Memory B cell (primary cell): ENCODE measurements around the gene CCDC91.
"Not testable (repeated sequence)": the region's sequence is repeated elsewhere in the genome, so short reads cannot be mapped to it uniquely, and the experiment has no call there.

Experiments used
- ATAC-seq: fragments of 150-1000 bp; cut with Tn5 transposase; 2 replicates; pipeline ENCODE4 v1.10.0; 2021; ENCODE audit warnings: low read depth, mild to moderate bottlenecking, moderate library complexity
- DNase-seq, 2 donors: peaks; one replicate each; pipeline ENCODE4 v3.0.0; 2022; ENCODE audit warnings: low spot score in 2 of 2
- H3K27ac Mint-ChIP-seq: one replicate; pipeline ENCODE4 v1.8.0; 2022; ENCODE audit warnings: mild to moderate bottlenecking, moderate library complexity, mixed read lengths
- H3K27me3 Mint-ChIP-seq: one replicate; pipeline ENCODE4 v1.8.0; 2022; ENCODE audit warnings: mixed read lengths
- H3K36me3 Mint-ChIP-seq: one replicate; pipeline ENCODE4 v1.8.0; 2022; ENCODE audit warnings: mild to moderate bottlenecking, mixed read lengths
- H3K4me1 Mint-ChIP-seq: one replicate; pipeline ENCODE4 v1.8.0; 2022; ENCODE audit warnings: mixed read lengths
- H3K4me3 Mint-ChIP-seq: one replicate; pipeline ENCODE4 v1.8.0; 2022; ENCODE audit warnings: mild to moderate bottlenecking, moderate library complexity, mixed read lengths
- H3K9me3 Mint-ChIP-seq: one replicate; pipeline ENCODE4 v1.8.0; 2022; ENCODE audit warnings: mixed read lengths

Gene CCDC91

GRCh38 chr12:28463396-28463795 lies 273.1 kb downstream of the CCDC91 start:
- DNase-seq (no peak), ATAC-seq (no peak)
- peaks cover 4% of the 10 kb centered on the region for H3K9me3 Mint-ChIP-seq
- no peak overlapping the region for H3K4me3 Mint-ChIP-seq
- peaks cover 45% of the 10 kb centered on the region for H3K36me3 Mint-ChIP-seq
- peaks cover 9% of the 10 kb centered on the region for H3K4me1 Mint-ChIP-seq
- no peak overlapping the region for H3K27ac Mint-ChIP-seq
- H3K27me3 Mint-ChIP-seq, result no peaks in the 10 kb centered on the region

- peaks cover 41% of the 10 kb centered on the region for H3K36me3 Mint-ChIP-seq
- not testable (repeated sequence) for H3K4me1 Mint-ChIP-seq, H3K27me3 Mint-ChIP-seq, ATAC-seq, DNase-seq, H3K4me3 Mint-ChIP-seq, H3K27ac Mint-ChIP-seq, H3K9me3 Mint-ChIP-seq
Observed at GRCh38 chr12:28471762-28472161, 281.5 kb downstream of the CCDC91 start.

DNA sequence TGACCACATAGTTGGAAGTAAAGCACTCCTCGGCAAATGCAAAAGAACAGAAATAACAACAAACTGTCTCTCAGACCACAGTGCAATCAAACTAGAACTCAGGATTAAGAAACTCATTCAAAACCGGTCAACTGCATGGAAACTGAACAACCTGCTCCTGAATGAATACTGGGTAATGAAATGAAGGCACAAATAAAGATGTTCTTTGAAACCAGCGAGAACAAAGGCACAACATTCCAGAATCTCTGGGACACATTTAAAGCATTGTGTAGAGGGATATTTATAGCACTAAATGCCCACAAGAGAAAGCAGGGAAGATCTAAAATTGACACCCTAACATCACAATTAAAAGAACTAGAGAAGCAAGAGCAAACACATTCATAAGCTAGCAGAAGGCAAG lies 285.9 kb downstream of the CCDC91 start:
- not testable (repeated sequence) for H3K4me1 Mint-ChIP-seq, ATAC-seq, H3K9me3 Mint-ChIP-seq, H3K4me3 Mint-ChIP-seq, H3K27me3 Mint-ChIP-seq, DNase-seq, H3K27ac Mint-ChIP-seq
- H3K36me3 Mint-ChIP-seq, result peaks cover 32% of the 10 kb centered on the region

DNA sequence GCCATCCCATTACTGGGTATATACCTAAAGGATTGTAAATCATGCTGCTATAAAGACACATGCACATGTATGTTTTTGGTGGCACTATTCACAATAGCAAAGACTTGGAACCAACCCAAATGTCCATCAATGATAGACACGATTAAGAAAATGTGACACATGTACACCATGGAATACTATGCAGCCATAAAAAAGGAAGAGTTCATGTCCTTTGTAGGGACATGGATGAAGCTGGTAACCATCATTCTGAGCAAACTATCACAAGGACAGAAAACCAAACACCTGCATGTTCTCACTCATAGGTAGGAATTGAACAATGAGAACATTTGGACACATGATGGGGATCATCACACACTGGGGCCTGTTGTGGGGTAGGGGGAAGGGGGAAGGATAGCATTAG lies 288.8 kb downstream of the CCDC91 start:
- ATAC-seq, H3K4me1 Mint-ChIP-seq, H3K4me3 Mint-ChIP-seq, H3K27me3 Mint-ChIP-seq, H3K27ac Mint-ChIP-seq, H3K9me3 Mint-ChIP-seq, DNase-seq: not testable (repeated sequence)
- H3K36me3 Mint-ChIP-seq, result peaks cover 24% of the 10 kb centered on the region

GRCh38 chr12:28479683-28480082 lies 289.4 kb downstream of the CCDC91 start:
- Mint-ChIP-seq H3K27ac (no peak overlapping the region), H3K27me3 (no peaks in the 10 kb centered on the region), H3K36me3 (peaks cover 21% of the 10 kb centered on the region), H3K9me3 (peaks cover 3% of the 10 kb centered on the region), H3K4me1 (no peaks in the 10 kb centered on the region), H3K4me3 (no peak overlapping the region)
- no peak for DNase-seq
- ATAC-seq, result no peak

DNA sequence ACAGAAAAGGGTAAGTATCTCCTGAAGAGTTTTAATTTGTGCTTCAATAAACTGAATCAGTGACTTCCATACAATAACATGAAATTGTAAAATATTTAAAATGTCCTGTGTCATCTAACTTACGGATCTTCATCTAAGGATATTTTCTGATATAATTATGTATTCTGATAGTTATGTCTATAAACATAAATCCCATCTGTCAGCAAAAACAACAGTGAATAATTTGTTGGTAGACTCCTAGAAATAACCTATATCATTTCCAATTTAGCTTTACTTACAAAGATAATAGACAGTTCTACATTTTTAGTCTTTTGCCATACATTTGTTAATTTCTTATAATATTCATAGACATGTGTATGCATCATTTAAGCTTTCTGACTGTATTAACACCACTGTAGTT lies 293.9 kb downstream of the CCDC91 start:
- Mint-ChIP-seq H3K4me1 (no peaks in the 10 kb centered on the region), H3K36me3 (peaks cover 4% of the 10 kb centered on the region), H3K4me3 (no peak overlapping the region), H3K27ac (no peak overlapping the region), H3K9me3 (no peaks in the 10 kb centered on the region), H3K27me3 (no peaks in the 10 kb centered on the region)
- ATAC-seq (no peak), DNase-seq (no peak)

GRCh38 chr12:28486521-28486920 lies 296.3 kb downstream of the CCDC91 start:
- Mint-ChIP-seq H3K36me3 (peaks cover 8% of the 10 kb centered on the region), H3K9me3 (no peaks in the 10 kb centered on the region), H3K4me1 (no peaks in the 10 kb centered on the region), H3K27me3 (no peaks in the 10 kb centered on the region), H3K27ac (no peak overlapping the region), H3K4me3 (no peak overlapping the region)
- no peak for DNase-seq
- no peak for ATAC-seq

- H3K27me3 Mint-ChIP-seq, result no peaks in the 10 kb centered on the region
- no peak for ATAC-seq
- no peak overlapping the region for H3K27ac Mint-ChIP-seq
Observed at GRCh38 chr12:28489246-28489645, 299.0 kb downstream of the CCDC91 start.

GRCh38 chr12:28497889-28498411 lies 307.7 kb downstream of the CCDC91 start:
- ATAC-seq, result peak; percentile 46
- peaks cover 2% of the 10 kb centered on the region for H3K4me1 Mint-ChIP-seq
- peak overlapping the region; percentile 22 for H3K27ac Mint-ChIP-seq
- peaks cover 18% of the 10 kb centered on the region for H3K36me3 Mint-ChIP-seq
- peaks cover 1% of the 10 kb centered on the region for H3K9me3 Mint-ChIP-seq
- no peaks in the 10 kb centered on the region for H3K27me3 Mint-ChIP-seq
- no peak overlapping the region for H3K4me3 Mint-ChIP-seq
- DNase-seq, result no peak

More at GRCh38 chr12:28489246-28489645, 299.0 kb downstream of the CCDC91 start:
- DNase-seq, result no peak
- no peaks in the 10 kb centered on the region for H3K9me3 Mint-ChIP-seq
- no peaks in the 10 kb centered on the region for H3K4me1 Mint-ChIP-seq
- H3K4me3 Mint-ChIP-seq, result no peak overlapping the region
- H3K36me3 Mint-ChIP-seq, result peaks cover 6% of the 10 kb centered on the region

GRCh38 chr12:28498850-28499249 lies 308.6 kb downstream of the CCDC91 start:
- no peak overlapping the region for H3K4me3 Mint-ChIP-seq
- H3K36me3 Mint-ChIP-seq, result peaks cover 18% of the 10 kb centered on the region
- DNase-seq (no peak), ATAC-seq (no peak)
- H3K9me3 Mint-ChIP-seq, result peaks cover 1% of the 10 kb centered on the region
- H3K27ac Mint-ChIP-seq, result no peak overlapping the region
- peaks cover 2% of the 10 kb centered on the region for H3K4me1 Mint-ChIP-seq
- no peaks in the 10 kb centered on the region for H3K27me3 Mint-ChIP-seq

GRCh38 chr12:28500373-28501024 lies 310.2 kb downstream of the CCDC91 start:
- peaks cover 2% of the 10 kb centered on the region for H3K4me1 Mint-ChIP-seq
- DNase-seq, result no peak
- H3K36me3 Mint-ChIP-seq, result peaks cover 23% of the 10 kb centered on the region
- H3K4me3 Mint-ChIP-seq, result no peak overlapping the region
- H3K27ac Mint-ChIP-seq, result no peak overlapping the region
- ATAC-seq, result no peak
- H3K9me3 Mint-ChIP-seq, result peaks cover 1% of the 10 kb centered on the region
- H3K27me3 Mint-ChIP-seq, result no peaks in the 10 kb centered on the region

DNA sequence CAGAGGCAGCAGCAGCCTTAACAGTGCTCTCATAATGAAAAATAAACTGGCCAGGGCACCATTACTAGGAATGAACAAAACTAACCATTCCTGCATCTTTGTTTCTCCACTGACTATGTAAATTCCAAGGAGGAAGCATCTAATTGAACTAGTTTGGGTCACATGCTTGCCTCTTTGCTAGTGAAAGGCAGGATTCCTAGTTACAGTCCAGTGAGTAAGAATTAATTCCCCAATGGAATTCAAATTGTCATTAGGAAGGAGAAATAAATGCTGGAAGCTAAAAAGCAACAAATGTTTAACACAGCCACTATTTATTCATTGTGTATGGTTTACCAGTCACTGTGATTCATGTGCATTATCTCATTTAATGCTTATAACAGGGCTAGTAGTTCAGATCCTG lies 316.0 kb downstream of the CCDC91 start:
- H3K27ac Mint-ChIP-seq, result no peak overlapping the region
- H3K36me3 Mint-ChIP-seq, result peaks cover 26% of the 10 kb centered on the region
- ATAC-seq (no peak), DNase-seq (no peak)
- no peaks in the 10 kb centered on the region for H3K27me3 Mint-ChIP-seq
- H3K4me1 Mint-ChIP-seq, result peaks cover 2% of the 10 kb centered on the region
- no peak overlapping the region for H3K4me3 Mint-ChIP-seq
- H3K9me3 Mint-ChIP-seq, result peaks cover 4% of the 10 kb centered on the region

DNA sequence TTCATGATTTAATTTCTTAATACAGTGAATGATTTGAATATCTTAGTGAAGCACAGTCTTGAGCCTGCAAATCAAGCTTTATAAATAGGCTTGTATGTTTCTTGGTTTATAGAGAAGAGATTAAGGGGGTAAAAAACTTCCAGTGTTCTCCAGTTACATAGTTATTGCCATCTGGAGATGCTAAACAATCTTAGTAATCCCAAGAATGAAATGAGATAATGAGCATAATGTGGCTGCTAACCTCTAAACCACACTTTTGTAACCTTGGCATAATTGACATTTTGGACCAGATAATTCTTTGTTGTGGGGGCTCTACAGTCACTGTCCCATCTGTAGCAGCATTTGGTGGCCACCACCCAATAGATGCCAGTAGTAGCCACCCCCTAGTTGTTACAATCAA lies 316.8 kb downstream of the CCDC91 start:
- Mint-ChIP-seq H3K27ac (no peak overlapping the region), H3K9me3 (peaks cover 3% of the 10 kb centered on the region), H3K36me3 (peaks cover 24% of the 10 kb centered on the region), H3K27me3 (no peaks in the 10 kb centered on the region), H3K4me1 (peaks cover 2% of the 10 kb centered on the region), H3K4me3 (no peak overlapping the region)
- DNase-seq, result no peak
- ATAC-seq, result no peak

- Mint-ChIP-seq H3K4me3 (no peak overlapping the region), H3K27ac (no peak overlapping the region), H3K27me3 (no peaks in the 10 kb centered on the region), H3K4me1 (peaks cover 2% of the 10 kb centered on the region), H3K36me3 (peaks cover 22% of the 10 kb centered on the region), H3K9me3 (peaks cover 3% of the 10 kb centered on the region)
- ATAC-seq, result no peak
- DNase-seq, result no peak
Observed at GRCh38 chr12:28507867-28508266, 317.6 kb downstream of the CCDC91 start.

DNA sequence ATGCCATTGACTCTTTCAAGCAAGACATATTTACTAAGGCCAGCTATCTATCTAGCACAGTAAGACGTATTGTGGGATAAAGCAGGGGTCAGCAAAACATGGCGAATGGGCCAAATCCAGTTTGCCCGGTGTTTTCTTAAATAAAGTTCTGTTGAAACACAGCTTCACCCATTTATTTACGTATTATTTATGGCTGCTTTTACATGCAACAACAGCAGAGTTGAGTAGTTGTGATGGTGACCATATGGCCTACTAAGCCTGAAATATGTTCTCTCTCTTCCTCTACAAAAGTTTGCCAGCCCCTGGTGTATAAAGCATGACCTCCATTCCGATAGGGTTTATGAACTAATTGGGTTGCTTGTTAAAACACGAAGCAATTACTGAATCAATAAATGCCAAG lies 322.1 kb downstream of the CCDC91 start:
- no peaks in the 10 kb centered on the region for H3K27me3 Mint-ChIP-seq
- H3K36me3 Mint-ChIP-seq, result peaks cover 19% of the 10 kb centered on the region
- no peak overlapping the region for H3K4me3 Mint-ChIP-seq
- DNase-seq (no peak), ATAC-seq (no peak)
- no peak overlapping the region for H3K27ac Mint-ChIP-seq
- H3K9me3 Mint-ChIP-seq, result peaks cover 3% of the 10 kb centered on the region
- peaks cover 5% of the 10 kb centered on the region for H3K4me1 Mint-ChIP-seq
